GM19455 (cell line): ENCODE results near the gene CAND1.
"Not testable (repeated sequence)": the region's sequence is repeated elsewhere in the genome, so short reads cannot be mapped to it uniquely, and the experiment has no call there.

Experiments used
- ATAC-seq: cut with Tn5 transposase; IDR thresholded peaks from one replicate; pipeline ENCODE4 v1.9.1; 2021; ENCODE audit not compliant: unreplicated experiment

Gene CAND1

GRCh38 chr12:67338426-67338825, 69.3 kb downstream of the CAND1 start:
- no peak for ATAC-seq

- ATAC-seq = no peak
These were observed 70.4 kb downstream of the CAND1 start for GRCh38 chr12:67339530-67339929.

GRCh38 chr12:67341086-67341485, 71.9 kb downstream of the CAND1 start:
- not testable (repeated sequence) for ATAC-seq

- ATAC-seq = no peak
These were observed 76.0 kb downstream of the CAND1 start for GRCh38 chr12:67344979-67345710.

GRCh38 chr12:67348683-67349082, 79.5 kb downstream of the CAND1 start:
- no peak for ATAC-seq

GRCh38 chr12:67352682-67353081, 83.5 kb downstream of the CAND1 start:
- ATAC-seq = no peak

- ATAC-seq = no peak
These were observed 85.2 kb downstream of the CAND1 start for GRCh38 chr12:67354322-67354721.

GRCh38 chr12:67354966-67355365, 85.8 kb downstream of the CAND1 start:
- no peak for ATAC-seq

GRCh38 chr12:67355428-67356379, 86.5 kb downstream of the CAND1 start:
- ATAC-seq = peak; percentile 55

- no peak for ATAC-seq
These were observed 87.2 kb downstream of the CAND1 start for GRCh38 chr12:67356380-67356774.

GRCh38 chr12:67357376-67358125, 88.4 kb downstream of the CAND1 start:
- no peak for ATAC-seq

- ATAC-seq = no peak
These were observed 89.7 kb downstream of the CAND1 start for GRCh38 chr12:67358781-67359338.

- ATAC-seq = no peak
These were observed 93.4 kb downstream of the CAND1 start for GRCh38 chr12:67362526-67362925.

GRCh38 chr12:67364228-67364627, 95.1 kb downstream of the CAND1 start:
- no peak for ATAC-seq

GRCh38 chr12:67365131-67365530, 96.0 kb downstream of the CAND1 start:
- ATAC-seq = no peak

GRCh38 chr12:67367843-67368242, 98.7 kb downstream of the CAND1 start:
- ATAC-seq = no peak
